Small intestine (tissue), 7 donors: Measurements from ENCODE around the gene RBMS3. TPM values are rescaled to one million over a fixed set of nuclear protein-coding genes. Genes with fewer than 3 reads are reported as not detected.
"Not testable (repeated sequence)": the region's sequence is repeated elsewhere in the genome, so short reads cannot be mapped to it uniquely, and the experiment has no call there.

Experiments used
- DNase-seq, 2 donors: peaks; one replicate each; pipeline versions ENCODE4 v3.0.0 to v3.0.0-alpha.2; 2013
- FAIRE-seq: peaks from 2 replicates; lab custom pipeline; 2012; peaks lifted over from hg19 to GRCh38; lab: Jason Lieb, UNC
- H3K27ac ChIP-seq, 3 donors: one replicate each; pipeline ENCODE4 v1.5.1; 2013; ENCODE audit warnings: low read length in 2 of 3, mild to moderate bottlenecking in 2 of 3, control low read depth in 1 of 3, inconsistent platforms in 1 of 3, low read depth in 1 of 3, moderate library complexity in 1 of 3
- H3K27me3 ChIP-seq, 3 donors: one replicate each; pipeline ENCODE4 v1.6.1; 2013; ENCODE audit warnings: low read length in 3 of 3, inconsistent platforms in 1 of 3; ENCODE audit not compliant: control insufficient read depth in 3 of 3, insufficient read depth in 3 of 3
- H3K36me3 ChIP-seq, 3 donors: one replicate each; pipeline ENCODE4 v1.6.1; 2013; ENCODE audit warnings: low read length in 3 of 3, inconsistent platforms in 1 of 3, low read depth in 1 of 3, mild to moderate bottlenecking in 1 of 3, moderate library complexity in 1 of 3; ENCODE audit not compliant: control insufficient read depth in 3 of 3, insufficient read depth in 2 of 3
- H3K4me1 ChIP-seq, 3 donors: one replicate each; pipeline ENCODE4 v1.6.1; 2013; ENCODE audit warnings: low read length in 2 of 3, inconsistent platforms in 1 of 3, low read depth in 1 of 3, mild to moderate bottlenecking in 1 of 3, moderate library complexity in 1 of 3; ENCODE audit not compliant: control insufficient read depth in 3 of 3, insufficient read depth in 2 of 3
- H3K4me3 ChIP-seq, 3 donors: one replicate each; pipeline ENCODE4 v1.5.1; 2013; ENCODE audit warnings: low read length in 3 of 3, control low read depth in 1 of 3, inconsistent platforms in 1 of 3, low read depth in 1 of 3, mild to moderate bottlenecking in 1 of 3, moderate library complexity in 1 of 3
- H3K9me3 ChIP-seq, 2 donors: one replicate each; pipeline ENCODE4 v1.6.1; 2013; ENCODE audit warnings: low read depth in 1 of 2, low read length in 1 of 2; ENCODE audit not compliant: control insufficient read depth in 2 of 2, insufficient read depth in 1 of 2
- WGBS, 3 donors: extraction: QIAGEN DNeasy Blood & Tissue Kit; methylation state at CpG; one replicate each; pipeline ENCODE4 v1.1.7; 2013; 5-methylcytosine and 5-hydroxymethylcytosine counted together
- polyA plus RNA-seq, 4 donors: library from polyadenylated mRNA; stranded (reverse) in 3 of 4; unstranded in 1 of 4; fragments of 200-250 nt in 3 of 4; fragments of 120-200 nt in 1 of 4; gene quantifications; one replicate each; pipeline versions ENCODE4 v1.2.1 to v1.2.3, GENCODE V29; 2013
- donor health status: healthy with polysubstance abuse.
- donor health status: control.
- donor health status: control.
- donor health status: Bipolar disorder and iron deficiency.
- donor health status: healthy.

RBMS3 gene
- polyA plus RNA-seq, 4 donors, result 0.81 to 6.4 (median 4.8) TPM; not detected in 1

DNA sequence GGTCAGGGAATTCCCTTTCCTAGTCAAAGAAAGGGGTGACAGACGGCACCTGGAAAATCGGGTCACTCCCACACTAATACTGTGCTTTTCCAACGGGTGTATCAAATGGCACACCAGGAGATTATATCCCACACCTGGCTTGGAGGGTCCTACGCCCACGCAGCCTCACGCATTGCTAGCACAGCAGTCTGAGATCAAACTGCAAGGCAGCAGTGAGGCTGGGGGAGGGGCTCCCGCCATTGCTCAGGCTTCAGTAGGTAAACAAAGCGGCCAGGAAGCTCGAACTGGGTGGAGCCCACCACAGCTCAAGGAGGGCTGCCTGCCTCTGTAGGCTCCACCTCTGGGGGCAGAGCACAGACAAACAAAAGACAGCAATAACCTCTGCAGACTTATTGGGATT is 769.2 kb downstream of the RBMS3 start:
- peaks cover 0 to 10% of the 10 kb centered on the region in 2 donors for H3K9me3 ChIP-seq
- H3K27ac ChIP-seq, H3K4me3 ChIP-seq, H3K4me1 ChIP-seq, DNase-seq, FAIRE-seq, H3K36me3 ChIP-seq, H3K27me3 ChIP-seq: not testable (repeated sequence)
- 80 to 95% (median 80%) methylated on average over 9 of the region's 9 CpGs for WGBS, 3 donors

DNA sequence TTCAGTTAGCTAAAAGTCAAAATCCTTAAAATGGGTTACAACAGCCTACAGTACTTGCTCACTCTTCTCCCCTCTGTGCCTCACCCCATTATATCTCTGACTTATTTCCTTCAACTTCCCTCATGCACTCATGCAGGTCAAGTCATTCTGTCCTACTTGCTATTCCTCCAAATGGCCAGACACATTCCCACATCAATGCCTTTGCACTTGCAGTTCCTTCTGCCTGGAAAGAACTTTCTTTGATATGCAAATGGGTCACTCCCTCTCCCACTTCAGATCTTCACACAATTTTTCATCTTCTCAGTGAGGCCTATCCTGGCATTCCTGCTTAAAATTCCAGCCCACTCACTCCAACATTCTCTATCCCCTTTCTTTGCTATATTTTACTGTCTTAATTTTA is 778.4 kb downstream of the RBMS3 start:
- Histone ChIP-seq H3K27ac (no peak overlapping the region), H3K9me3 (no peaks in the 10 kb centered on the region), H3K27me3 (no peaks in the 10 kb centered on the region), H3K4me1 (no peaks in the 10 kb centered on the region), H3K4me3 (no peak overlapping the region), H3K36me3 (no peaks in the 10 kb centered on the region)
- no peak for DNase-seq
- no peak for FAIRE-seq
